NCI-H2029 treated with DMSO at 0.1 percent for 48 hours (cell line): Measurements from ENCODE around the gene EPB41L5.
"Not testable (repeated sequence)": the region's sequence is repeated elsewhere in the genome, so short reads cannot be mapped to it uniquely, and the experiment has no call there.

Source experiments
- DNase-seq: peaks from one replicate; lab custom pipeline; 2025; lab: John Stamatoyannopoulos, UW

EPB41L5 gene

DNA sequence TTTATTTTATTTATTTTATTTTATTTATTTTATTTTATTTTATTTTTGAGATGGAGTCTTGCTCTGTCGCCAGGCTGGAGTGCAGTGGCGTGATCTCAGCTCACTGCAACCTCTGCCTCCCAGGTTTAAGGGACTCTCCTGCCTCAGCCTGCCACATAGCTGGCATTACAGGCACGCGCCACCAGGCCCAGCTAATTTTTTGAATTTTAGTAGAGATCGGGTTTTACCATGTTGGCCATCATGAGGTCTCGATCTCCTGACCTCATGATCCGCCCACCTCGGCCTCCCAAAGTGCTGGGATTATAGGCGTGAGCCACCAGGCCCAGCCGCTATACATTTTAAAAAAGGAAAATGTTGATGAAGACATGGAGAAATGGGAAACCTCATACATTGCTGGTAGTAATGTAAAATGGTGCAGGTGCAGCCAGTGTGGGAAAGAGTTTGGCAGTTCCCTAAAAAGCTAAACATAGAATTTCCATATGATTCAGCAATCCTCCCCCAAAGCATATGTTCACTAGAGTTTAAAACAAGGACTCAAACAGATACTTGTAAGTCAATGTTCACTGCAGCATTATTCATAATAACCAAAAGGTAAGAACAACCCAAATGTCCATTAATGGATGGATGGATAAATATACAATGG, 187.1 kb downstream of the EPB41L5 start:
- DNase-seq, result not testable (repeated sequence)

DNA sequence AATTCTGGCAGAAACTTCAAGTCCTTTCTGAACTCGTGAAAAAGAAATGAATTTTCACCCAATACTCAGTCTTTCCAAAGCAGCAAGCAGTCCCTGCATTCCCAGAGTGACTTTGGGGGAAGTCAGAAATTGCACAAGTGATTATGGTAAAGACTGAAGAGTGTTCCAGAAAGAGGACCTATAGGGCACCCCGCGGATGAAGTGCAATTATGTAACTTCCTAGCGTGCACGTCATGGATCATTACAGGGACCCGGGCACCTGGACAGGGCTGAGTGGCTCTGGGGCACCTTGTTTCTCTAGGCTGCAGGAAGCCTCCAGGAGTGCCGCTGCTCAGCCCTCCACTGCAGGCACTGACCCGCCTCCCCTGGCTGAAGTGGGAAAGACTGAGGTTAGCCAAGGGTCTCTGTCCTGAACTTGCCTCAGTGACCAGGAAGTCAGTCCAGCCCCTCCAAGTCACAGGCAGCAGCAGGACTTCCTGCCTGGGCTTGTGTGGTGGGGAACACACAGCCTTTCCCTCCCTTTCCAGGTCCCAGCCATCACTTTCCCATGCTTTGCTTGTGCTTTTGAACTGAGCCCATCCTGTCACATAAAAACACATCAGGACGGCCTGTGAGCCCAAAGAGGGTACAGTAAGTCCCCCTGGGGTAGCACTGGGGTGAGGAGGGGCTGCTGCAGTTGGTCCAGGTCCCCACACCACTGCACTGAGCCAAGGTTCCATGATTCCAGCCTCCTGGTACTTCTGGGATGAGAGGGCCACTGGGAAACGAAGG, 190.6 kb downstream of the EPB41L5 start:
- no peak for DNase-seq

DNA sequence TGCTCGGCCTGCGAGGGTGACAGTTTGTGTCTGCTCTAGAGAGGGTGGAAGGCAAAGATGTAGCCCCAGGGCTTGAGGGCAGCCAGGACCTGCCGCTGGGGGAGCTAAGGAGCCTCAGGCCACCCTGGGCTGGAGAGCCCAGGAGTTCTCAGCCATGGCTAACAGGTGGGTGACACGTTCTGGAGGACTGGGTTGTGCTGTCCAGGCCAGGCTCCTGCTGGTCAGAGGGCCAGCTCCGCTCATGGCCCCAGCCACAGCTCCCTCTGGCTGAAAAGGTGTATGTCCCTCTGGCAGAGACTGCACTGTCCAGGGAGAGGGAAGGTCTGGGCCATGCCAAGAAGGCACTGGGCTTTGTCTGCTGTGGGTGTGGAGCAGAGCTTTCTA, 191.1 kb downstream of the EPB41L5 start:
- DNase-seq, result no peak

DNA sequence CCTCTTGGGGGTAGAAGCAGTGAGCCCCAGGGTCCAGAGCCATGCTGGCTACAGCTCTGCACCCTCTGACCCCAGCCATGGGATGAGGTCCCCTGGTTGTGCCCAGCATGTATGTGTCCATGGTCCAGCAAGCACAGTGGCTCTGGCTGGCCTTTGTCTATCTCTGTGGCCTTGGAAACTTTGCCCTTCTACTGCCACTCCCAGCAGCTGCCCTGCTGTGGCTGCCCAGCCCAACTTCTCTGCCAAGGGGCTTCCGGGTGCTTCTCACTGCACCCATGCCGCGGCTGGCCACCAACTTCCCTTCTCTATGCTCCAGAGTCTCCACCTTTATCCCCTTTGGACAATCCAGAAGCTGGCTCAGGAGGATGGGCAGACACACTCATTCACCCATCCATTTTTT, 191.5 kb downstream of the EPB41L5 start:
- no peak for DNase-seq

DNA sequence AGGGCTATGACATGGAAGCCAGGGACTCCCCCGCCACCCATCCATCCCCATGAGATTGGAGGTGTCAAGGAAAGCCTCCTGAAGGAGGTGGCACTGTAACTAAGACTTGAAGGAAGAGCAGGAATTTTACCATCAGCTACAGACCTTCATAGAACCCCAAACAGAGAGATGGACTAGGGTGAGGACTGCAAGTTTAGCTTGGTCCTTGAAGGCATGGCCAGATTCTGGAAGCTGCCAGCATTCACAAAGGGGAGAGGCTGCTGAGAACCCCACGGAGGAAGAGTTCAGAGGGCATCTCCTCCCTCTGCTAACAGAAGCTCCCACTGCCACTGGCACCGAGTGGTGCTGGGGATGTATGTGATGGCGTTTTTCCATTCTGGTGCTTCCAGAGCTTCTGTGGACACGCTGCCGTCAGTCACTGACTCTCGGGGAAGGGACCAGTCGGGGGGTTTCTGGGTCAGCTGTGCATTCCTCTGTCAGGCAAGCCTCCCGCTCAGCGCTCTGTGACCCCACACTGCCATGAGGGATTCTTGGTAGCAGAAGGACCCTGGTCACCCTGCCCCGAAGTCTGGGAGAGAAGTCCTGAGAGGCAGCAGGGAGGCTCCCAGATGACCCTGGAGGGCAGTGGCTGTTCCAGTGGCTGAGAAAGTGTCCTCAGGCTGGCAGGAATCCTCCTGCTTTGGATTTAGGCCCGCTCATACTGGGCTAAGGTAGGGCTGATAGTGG, 192.2 kb downstream of the EPB41L5 start:
- no peak for DNase-seq

DNA sequence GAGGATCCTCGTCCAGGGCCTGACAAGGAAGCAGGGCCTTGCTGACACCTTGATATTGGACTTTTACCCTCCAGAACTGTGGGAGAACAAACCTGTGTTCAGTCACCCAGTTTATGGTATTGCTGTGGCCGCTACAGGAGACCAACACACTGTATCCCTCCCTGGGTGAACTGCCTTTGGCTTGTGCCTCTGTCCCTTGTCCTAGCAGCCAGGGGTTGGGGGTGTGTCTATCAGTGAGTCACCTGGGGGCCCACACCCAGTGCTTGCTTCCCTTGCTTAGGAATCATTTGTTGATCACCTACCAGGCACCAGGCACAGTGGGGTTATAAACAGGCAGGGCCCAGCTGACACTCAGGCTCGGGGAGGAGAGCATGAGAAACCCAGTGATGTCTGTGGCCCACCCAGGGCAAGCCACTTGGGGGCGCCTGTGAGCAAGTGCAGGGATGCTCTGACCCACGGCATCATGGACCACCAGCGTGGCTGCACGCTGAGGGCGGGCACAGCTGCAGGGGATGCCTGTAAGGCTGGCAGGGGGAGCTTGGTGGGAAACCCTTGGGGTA, 193.2 kb downstream of the EPB41L5 start:
- no peak for DNase-seq

DNA sequence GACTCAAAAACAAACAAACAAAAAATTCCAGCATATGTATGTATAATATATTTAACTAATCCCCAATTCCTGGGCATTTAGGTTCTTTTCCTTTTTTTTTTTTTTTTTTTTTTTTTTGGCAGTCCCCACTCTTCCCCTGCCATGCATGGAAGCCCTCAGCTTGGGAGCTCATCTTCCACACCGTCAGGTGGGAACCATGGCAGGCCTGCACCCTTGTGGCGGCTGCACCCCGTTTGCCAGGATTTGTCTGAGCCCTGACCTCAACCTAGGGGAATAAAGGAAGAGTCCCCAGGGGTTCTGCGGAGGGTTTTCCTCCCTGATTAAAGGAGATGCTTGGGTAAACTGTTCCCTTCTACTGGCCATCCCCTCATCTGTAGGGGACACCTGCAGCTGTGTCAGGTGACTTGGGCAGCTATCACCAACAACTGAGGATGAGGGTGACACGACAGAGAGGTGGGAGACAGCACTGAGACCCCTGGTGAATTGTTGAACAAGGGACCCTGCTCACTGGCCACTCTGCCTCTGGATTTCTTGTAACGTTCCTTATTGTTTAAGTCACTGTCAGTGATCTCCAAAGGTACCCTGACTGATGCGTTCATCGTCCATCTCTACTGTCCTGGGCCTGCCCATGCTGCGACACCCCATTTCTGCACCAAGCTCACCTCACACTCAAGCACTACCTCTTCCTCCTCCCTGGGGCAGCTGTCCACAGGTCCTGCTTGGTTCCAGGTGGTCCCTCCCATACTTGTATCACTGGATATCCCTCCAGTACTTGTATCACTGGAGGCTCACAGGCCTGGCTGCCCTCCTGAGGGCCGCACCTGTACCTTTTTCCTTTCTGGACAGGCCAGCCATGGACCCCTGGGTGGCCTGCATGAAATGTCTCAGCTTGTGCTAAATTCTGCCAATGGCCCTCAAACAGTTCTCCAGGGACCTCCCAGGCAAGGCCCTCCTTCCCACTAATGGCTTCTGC, 195.8 kb downstream of the EPB41L5 start:
- no peak for DNase-seq

DNA sequence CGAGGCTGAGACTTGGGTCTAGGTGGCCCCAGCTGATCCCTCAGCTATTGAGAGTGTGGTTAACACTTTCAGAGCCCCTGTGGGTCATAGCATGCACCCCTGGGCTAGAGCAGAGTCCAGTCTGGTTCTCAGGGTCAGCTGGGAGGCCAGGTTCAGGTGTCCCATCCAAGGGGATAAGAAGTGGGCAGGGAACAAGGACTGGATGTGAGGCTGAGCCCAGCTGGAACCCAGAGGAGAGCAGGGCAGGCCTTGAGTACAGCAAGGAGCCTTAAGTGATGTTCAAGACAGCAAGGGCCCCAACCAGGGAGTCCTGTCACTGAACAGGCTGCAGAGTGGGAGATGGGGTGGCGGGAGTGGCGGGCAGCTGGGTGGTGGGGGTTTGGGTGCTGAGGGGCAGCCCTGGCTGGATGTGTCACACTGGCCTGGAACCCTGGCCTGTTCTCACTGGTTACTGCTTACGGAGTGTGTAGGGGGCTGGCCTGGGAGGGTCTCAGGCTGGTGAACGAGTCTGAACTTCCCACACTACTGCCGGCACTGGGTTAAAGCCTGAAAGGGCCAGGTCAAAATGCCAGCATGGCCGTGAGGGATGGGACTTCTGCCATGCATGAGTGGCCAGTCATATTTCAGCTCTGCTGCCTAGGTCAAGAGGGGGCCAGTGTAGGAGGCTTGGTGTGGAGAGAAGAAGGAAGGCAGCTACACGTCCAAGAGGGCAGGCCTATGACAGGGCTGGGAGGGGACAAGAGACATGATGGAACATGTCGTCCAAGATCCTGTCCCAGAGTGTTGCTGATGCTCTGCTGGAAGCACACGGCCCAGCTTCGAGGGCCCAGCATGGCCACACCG, 196.8 kb downstream of the EPB41L5 start:
- no peak for DNase-seq

DNA sequence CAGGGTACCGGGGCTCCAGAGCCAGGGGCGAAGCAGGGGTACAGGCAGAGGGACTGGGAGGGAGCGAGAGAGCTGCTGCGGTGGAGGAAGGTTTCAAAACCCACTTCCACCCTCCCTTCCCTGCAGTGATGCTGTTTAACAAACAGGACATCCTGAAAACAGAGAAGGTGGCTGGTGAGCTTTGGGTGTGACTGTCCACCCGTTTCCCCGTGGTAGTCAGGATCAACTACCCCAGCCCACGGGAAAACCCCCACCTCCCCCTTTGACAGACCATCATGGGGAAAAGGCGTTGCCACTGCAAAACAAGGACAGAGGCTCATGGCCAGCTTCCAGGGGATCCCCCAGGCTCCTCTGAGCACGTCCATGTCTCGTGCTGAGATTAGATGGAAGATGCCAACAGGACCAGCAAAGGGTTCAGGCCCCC, 197.4 kb downstream of the EPB41L5 start:
- no peak for DNase-seq

DNA sequence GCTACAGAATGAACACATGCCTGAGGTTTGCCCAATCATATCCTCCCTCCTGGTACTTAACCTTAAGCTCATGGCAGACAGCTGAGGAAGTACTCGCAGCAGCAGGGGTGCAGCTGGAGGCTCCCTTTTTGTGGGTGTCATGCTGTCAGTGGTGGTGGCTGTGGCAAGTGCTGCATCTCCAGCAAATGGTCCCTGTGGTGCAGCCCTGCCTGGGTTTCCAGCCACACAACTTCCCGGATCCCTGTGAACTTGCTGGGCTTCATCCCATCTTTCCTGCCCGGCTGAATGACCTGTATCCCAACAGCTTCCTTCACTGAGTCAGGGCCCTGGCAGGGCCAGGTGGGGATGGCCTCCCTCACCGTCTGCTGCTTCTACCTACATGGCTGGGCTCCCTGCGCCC, 205.3 kb downstream of the EPB41L5 start:
- DNase-seq, result no peak

DNA sequence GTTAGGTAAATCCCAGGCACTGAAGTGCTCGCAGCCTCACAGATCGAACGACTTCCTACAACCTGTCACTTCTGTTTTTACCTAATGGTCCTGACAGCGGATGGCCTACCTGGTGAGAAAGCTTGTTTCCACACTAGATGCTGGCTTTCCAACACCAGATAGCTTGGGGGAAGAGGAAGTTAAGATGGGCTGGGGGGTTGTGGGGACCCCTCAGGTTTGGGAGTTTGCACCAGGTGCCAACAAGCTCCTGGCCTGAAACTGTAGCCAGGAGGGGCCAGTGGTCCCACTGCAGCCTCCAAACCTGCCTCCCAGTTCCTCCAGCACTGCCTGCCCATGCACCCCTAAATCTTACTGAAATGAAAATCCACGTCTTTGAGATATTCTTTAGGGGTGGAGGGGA, 206.4 kb downstream of the EPB41L5 start:
- no peak for DNase-seq

DNA sequence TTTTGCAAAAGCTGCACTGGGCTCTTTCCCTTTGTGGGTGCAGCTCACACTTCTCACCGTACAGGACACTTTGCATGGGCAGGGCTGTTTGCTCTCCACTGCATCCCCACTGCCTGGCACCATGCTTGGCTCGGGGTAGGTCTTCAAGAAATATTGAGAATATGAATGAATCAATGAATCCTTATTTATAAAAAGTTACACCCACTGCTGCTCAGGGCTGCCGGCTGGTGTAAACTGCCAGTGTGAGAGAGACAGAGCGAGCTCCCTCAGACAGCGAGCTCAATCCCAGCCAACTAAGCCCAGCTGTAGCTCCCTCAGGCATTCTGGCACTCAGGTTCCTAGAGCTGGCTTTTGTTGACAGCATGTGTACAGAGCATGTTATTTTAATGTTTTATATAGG, 206.9 kb downstream of the EPB41L5 start:
- no peak for DNase-seq

DNA sequence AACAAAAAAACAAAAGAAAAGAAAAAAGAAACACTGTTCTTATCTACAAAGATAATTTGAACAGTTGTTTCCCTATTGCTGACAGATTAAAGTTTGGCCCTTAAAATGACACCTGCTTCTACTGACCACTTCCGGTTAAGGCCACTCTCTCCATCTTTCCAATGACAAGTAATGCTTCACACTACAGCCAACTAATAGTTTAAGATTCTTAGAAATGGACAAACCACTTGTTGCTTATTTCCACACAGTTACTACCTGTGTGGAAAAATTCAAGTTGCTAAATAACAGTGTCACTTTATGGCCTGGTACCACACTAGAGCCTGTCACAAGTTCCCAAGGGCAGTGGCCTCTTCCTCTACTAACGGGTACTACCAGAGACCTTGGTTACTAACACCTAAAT, 207.9 kb downstream of the EPB41L5 start:
- no peak for DNase-seq

DNA sequence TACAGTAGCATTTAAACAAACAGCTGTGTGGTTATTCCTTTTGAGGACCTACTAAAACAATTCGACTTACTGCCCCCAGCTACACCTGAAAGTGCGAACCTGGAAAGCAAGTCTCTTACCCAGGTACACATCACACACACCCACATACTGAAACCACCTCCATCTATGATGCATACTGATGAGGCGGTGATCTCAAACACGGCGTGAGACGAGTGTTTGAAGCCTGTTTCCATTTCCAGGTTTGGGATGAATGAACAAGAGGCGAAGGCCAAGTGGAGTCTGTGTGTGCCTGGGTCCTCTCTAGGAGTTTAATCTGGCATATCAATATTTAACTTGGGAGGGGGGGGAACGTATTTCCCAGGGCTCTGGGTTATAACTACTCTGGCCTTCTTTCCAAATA, 208.7 kb downstream of the EPB41L5 start:
- no peak for DNase-seq

DNA sequence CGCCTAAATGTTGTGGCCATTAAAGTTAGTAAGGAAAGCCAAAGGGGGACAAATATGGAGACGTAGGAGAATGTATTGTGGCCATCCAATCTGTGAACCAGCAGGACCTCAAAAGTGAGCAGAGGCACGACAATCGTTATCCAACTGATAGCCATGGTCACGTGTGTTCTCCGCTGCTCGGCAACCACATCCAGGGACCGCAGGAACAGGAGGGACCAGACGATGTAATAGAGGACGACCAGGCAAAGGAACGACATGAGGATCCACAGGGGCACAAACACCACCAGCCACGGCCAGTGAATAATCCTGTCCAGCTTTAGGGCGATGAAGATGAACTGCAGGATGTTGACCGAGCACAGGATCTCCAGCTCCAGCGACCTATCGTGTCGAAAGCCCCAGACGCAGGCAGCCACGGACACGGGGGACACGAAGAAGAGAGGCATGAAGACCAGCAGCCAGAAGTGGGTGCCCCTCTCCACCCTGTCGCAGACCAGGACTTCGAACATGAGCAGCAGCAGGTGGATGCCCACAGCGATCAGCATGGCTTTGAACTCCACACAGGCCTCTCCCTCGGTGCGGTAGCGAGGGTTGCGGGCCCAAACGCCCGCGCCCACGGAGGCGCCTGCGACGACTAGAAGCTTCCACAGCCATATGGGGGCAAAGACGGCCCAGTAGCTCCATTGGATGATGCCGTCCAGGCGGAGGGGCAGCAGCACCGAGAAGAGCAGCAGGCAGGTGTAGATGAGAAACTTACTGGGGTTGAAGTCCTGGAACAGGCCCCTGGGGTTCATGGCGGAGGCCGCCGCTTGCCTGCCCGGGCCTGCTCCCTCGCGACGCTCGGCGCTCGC, 209.5 kb downstream of the EPB41L5 start:
- no peak for DNase-seq

DNA sequence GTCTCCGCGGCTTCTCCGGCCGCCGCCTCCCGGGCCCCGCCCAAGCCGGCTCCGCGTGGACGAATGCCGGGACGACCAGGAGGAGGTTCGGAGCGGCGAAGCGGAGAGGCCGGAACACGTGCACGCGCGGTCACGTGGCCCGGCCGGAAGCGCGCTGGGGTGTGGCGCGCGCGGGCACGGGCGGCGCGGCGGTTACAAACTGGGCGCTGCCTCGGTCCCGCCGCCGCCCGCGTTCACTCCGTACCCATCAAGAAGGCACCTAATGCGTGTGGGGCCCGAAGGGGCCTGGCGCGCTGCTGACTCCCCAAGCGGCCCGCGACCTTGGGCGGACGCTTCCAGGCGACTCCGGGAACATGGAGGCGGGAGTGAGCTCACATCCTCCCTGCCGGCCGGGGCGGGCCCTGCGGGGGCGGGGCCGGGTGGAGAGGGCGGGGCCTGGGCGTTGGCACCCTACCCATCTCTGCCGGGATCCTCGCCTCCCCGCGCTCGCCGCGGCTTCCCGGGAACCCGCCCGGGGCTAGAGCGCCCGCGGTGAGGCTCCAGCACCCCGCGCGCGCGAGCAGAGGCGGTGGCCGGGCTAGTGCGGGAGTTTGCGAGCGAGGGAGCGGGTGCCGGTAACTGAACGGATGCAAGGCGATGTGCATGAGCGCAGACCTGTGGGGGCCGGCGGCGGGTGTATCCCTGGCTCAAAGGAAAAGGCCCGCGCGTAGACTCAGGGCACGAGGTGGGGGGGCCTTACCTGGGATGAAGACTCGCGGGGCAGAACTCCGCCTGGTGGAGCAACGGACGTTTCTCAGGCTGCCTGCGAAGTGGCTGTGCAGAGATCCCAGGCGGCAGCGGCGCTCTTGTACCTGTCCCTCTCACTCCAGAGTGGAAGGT, 210.4 kb downstream of the EPB41L5 start, which contains the start of gene TMEM185B:
TSS of gene TMEM185B (minus strand) at position 367 of the 879 bp plus-strand sequence. CDS start 424 bp downstream, outside the sequence.
- DNase-seq, result peak; percentile 39

DNA sequence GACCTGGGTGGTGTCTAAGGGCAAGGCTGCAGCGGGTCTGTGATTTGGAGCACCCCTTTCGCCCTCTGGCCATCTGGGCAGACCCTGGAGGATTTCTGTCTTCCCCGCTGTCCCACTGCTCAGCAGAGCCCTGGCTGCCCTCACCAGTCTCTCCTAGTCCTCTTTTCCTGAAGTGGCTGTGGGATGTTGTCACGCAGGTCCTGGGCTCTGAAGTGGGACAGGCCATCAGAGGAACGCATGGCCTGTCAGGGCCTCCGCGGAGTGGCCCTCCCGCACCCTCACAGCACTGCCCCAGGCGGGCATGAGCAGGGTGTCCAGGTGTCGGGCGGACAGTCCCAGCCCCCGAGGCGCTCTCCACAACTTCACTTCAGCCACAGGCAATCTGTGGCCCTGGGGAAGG, 211.4 kb downstream of the EPB41L5 start:
- no peak for DNase-seq

DNA sequence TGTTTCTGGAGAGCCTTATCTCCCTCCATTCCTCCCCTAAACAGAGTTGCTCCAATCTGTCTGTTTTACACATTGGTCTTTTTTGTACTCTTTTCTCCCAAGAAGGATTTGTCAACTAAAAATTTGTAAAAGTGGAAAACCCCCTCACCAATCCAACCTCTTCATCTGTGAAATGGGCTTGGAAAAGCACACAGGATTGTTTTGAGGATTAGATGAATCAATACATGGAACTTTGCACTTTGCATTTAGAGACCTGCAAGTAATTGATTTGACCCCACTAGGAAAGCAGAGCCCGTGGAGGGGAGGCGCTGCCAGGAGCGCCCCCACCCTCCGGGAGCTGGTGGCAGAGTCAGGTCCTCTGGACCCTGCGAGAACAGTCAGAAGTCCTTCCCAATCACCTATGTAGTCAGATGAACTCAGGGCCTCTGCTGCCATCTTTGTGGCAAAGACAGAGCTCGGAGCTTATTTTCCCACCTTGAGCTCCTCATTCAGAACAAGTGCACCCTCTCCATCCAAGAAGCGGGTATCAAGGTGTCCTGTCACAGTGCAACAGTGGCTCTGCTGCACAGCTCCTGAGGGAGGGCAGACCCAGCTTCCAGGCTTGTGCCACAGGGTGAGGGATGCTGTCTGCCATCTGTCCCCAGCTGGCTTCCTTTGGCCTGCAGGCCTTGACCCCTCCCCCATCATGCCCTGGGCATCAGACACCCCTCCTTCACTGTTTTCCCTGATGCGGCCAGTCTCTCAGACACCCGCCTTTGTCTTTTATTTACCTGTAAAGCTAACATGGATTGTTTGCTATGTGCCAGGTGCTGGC, 212.1 kb downstream of the EPB41L5 start:
- DNase-seq, result peak; percentile 40
